A549 (cell line): ENCODE data around the gene TMEM163. TPM values are rescaled to one million over a fixed set of nuclear protein-coding genes. Genes with fewer than 3 reads are reported as not detected.

Source experiments
- ATAC-seq, 2 experiments: fragments of 200-7000 bp in 1 of 2; fragments of >200 bp in 1 of 2; cut with Nextera tagmentation in 1 of 2; cut with Tn5 transposase in 1 of 2; 3 replicates each; pipeline versions ENCODE4 v1.8.0 to v1.9.1; 2018 to 2020; ENCODE audit warnings: mild to moderate bottlenecking in 1 of 2, moderate library complexity in 1 of 2
- CTCF ChIA-PET: fragments of 300-600 bp; sonication (Branson Sonifier 250); formaldehyde crosslinking; extraction: SDS; loops from one replicate; lab custom pipeline; 2021; ENCODE audit warnings: antibody characterized with exemption, inconsistent platforms; lab: Yijun Ruan, JAX
- POLR2A ChIA-PET: fragments of 350-600 bp; formaldehyde crosslinking; extraction: SDS; loops from one replicate; lab custom pipeline; 2021; ENCODE audit warnings: antibody characterized with exemption, inconsistent platforms; lab: Yijun Ruan, JAX
- DNase-seq, 2 experiments: peaks; one replicate each; pipeline versions ENCODE4 v3.0.0 to v3.0.0-alpha.2; 2011 to 2016; ENCODE audit warnings: low read depth in 1 of 2, low spot score in 1 of 2
- FAIRE-seq: peaks from 2 replicates; lab custom pipeline; 2011; peaks lifted over from hg19 to GRCh38; lab: Jason Lieb, UNC
- H3K27ac ChIP-seq, 2 experiments: fragments of >200 bp; sonication (Bioruptor Twin); formaldehyde crosslinking; 3 replicates each; pipeline ENCODE4 v1.5.1; 2016 to 2017
- H3K4me1 ChIP-seq: fragments of >200 bp; sonication (Bioruptor Twin); formaldehyde crosslinking; 3 replicates; pipeline ENCODE4 v1.6.1; 2016
- H3K4me2 ChIP-seq: fragments of >200 bp; sonication (Bioruptor Twin); formaldehyde crosslinking; 3 replicates; pipeline ENCODE4 v1.6.1; 2016
- H3K4me3 ChIP-seq: fragments of >200 bp; sonication (Bioruptor Twin); formaldehyde crosslinking; 3 replicates; pipeline ENCODE4 v1.5.1; 2016
- H3K9me3 ChIP-seq: fragments of >200 bp; sonication (Bioruptor Twin); formaldehyde crosslinking; 3 replicates; pipeline ENCODE4 v1.6.1; 2016
- CEBPB ChIP-seq, 2 experiments: fragments of >200 bp in 1 of 2; sonication (Bioruptor Twin) in 1 of 2; formaldehyde crosslinking in 1 of 2; IDR thresholded peaks; 2 replicates each; pipeline ENCODE4 v1.6.1; 2012 to 2016
- EHMT2 ChIP-seq: fragments of 200-600 bp; sonication (generic); IDR thresholded peaks from 2 replicates; pipeline ENCODE4 v1.6.1; 2016; ENCODE audit warnings: antibody characterized with exemption, low read depth, mild to moderate bottlenecking, moderate library complexity
- EP300 ChIP-seq, 2 experiments: fragments of >200 bp; sonication (Bioruptor Twin); formaldehyde crosslinking; IDR thresholded peaks; 2 replicates in 1 of 2; 3 replicates in 1 of 2; pipeline ENCODE4 v1.6.1; 2016 to 2017
- FOXS1 ChIP-seq: fragments of 250-450 bp; sonication (Bioruptor Pico); IDR thresholded peaks from 2 replicates; pipeline ENCODE4 v1.5.0; 2020; ENCODE audit warnings: mild to moderate bottlenecking, moderate library complexity
- GATA3 ChIP-seq: IDR thresholded peaks from 2 replicates; pipeline ENCODE4 v1.6.1; 2012; ENCODE audit warnings: borderline replicate concordance
- HDAC2 ChIP-seq: fragments of 200-600 bp; sonication (generic); IDR thresholded peaks from 2 replicates; pipeline ENCODE4 v1.6.1; 2016
- HOXA7 ChIP-seq: fragments of 250-450 bp; sonication (Bioruptor Pico); IDR thresholded peaks from 2 replicates; pipeline ENCODE4 v1.5.0; 2020; ENCODE audit warnings: mild to moderate bottlenecking, moderate library complexity
- KDM1A ChIP-seq: fragments of 200-600 bp; sonication (generic); IDR thresholded peaks from 2 replicates; pipeline ENCODE4 v1.6.1; 2016; ENCODE audit warnings: low read depth, mild to moderate bottlenecking
- MYC ChIP-seq: IDR thresholded peaks from 2 replicates; pipeline ENCODE4 v1.6.1; 2012; ENCODE audit warnings: mild to moderate bottlenecking, inconsistent platforms, low read length, improper control_type of control experiment, borderline replicate concordance
- NPAS2 ChIP-seq: fragments of 250-450 bp; sonication (Bioruptor Pico); IDR thresholded peaks from 2 replicates; pipeline ENCODE4 v1.8.0; 2022; ENCODE audit warnings: mild to moderate bottlenecking, moderate library complexity, borderline replicate concordance
- RAD21 ChIP-seq, 2 experiments: fragments of >200 bp in 1 of 2; sonication (Bioruptor Twin) in 1 of 2; formaldehyde crosslinking in 1 of 2; IDR thresholded peaks in 1 of 2; conservative IDR thresholded peaks in 1 of 2; 2 replicates in 1 of 2; 3 replicates in 1 of 2; pipeline ENCODE4 v1.6.1; 2012 to 2018; ENCODE audit warnings: inconsistent platforms in 1 of 2
- RNF2 ChIP-seq: fragments of 200-600 bp; sonication (generic); IDR thresholded peaks from 2 replicates; pipeline ENCODE4 v1.6.1; 2016; ENCODE audit warnings: low read depth, mild to moderate bottlenecking, antibody characterized with exemption, moderate library complexity, borderline replicate concordance
- SMC3 ChIP-seq: fragments of >200 bp; sonication (Bioruptor Twin); formaldehyde crosslinking; IDR thresholded peaks from 3 replicates; pipeline ENCODE4 v1.6.1; 2018; ENCODE audit warnings: inconsistent platforms
- SREBF2 ChIP-seq: fragments of 450-650 bp; IDR thresholded peaks from 2 replicates; pipeline ENCODE4 v1.6.1; 2014; ENCODE audit warnings: mild to moderate bottlenecking, moderate library complexity
- TP53 ChIP-seq: fragments of 250-450 bp; sonication (Bioruptor Pico); IDR thresholded peaks from 2 replicates; pipeline ENCODE4 v1.5.0; 2021; ENCODE audit warnings: mild to moderate bottlenecking, moderate library complexity
- ZSCAN20 ChIP-seq: fragments of 250-450 bp; sonication (Bioruptor Pico); IDR thresholded peaks from 2 replicates; pipeline ENCODE4 v1.8.0; 2022; ENCODE audit warnings: mild to moderate bottlenecking, moderate library complexity
- WGBS: methylation state at CpG from one replicate; pipeline ENCODE4 v1.1.6; 2017; ENCODE audit errors: missing lambda C conversion rate; 5-methylcytosine and 5-hydroxymethylcytosine counted together
- polyA plus RNA-seq, 4 experiments: library from polyadenylated mRNA; depleted of rRNA in 3 of 4; stranded (reverse); fragments of >200 nt; fragmentation: RNase III in 1 of 4; extraction: RNeasy Plus Mini Kit Qiagen cat#74134 plus additional on column Dnase treatment in 1 of 4; gene quantifications; 2 replicates in 3 of 4; 3 replicates in 1 of 4; pipeline ENCODE4 v1.2.3, GENCODE V29; 2011 to 2017
- TF ChIP-seq, protein P1 (sequence below): fragments of >200 bp; sonication (Bioruptor Twin); formaldehyde crosslinking; IDR thresholded peaks from 3 replicates; pipeline ENCODE4 v1.5.1; 2016
- TF ChIP-seq, protein P2 (sequence below): IDR thresholded peaks from 2 replicates; pipeline ENCODE4 v1.6.1; 2012
- TF ChIP-seq, protein P3 (sequence below): fragments of 450-650 bp; IDR thresholded peaks from 2 replicates; pipeline ENCODE4 v1.6.1; 2014; ENCODE audit warnings: antibody characterized with exemption
- TF ChIP-seq, protein P4 (sequence below): IDR thresholded peaks from 2 replicates; pipeline ENCODE4 v1.6.1; 2012

The TMEM163 gene
- polyA plus RNA-seq, 2 of the 4 experiments (the other 2 are of a cell fraction): not detected

DNA sequence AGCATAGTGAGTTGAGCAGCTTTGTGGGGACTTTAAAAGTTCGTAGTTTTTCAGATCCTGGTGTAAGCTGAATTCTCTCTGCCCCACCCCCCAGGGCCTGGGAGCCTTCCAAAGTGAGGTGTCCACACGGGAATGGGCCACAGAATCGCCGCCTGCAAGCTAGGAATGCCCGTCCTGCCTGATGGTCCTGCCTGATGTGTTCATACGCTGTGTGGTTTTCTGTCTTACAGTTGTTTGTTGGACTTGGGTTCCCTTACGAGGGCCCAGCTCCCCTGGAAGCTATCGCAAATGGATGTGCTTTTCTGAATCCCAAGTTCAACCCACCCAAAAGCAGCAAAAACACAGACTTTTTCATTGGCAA is 306.2 kb downstream of the TMEM163 start:
- CTCF ChIA-PET: interaction anchor here (0.6 to 4.5 kb wide), 20 partner anchors 9 to 529 kb away, joined by 3 to 59 read pairs (median 5); no protein-coding TSS in a partner anchor
- no peak for DNase-seq
- POLR2A ChIA-PET: no interaction called here
- no peak overlapping the region for H3K4me2 ChIP-seq
- TF ChIP-seq, protein P1, sequence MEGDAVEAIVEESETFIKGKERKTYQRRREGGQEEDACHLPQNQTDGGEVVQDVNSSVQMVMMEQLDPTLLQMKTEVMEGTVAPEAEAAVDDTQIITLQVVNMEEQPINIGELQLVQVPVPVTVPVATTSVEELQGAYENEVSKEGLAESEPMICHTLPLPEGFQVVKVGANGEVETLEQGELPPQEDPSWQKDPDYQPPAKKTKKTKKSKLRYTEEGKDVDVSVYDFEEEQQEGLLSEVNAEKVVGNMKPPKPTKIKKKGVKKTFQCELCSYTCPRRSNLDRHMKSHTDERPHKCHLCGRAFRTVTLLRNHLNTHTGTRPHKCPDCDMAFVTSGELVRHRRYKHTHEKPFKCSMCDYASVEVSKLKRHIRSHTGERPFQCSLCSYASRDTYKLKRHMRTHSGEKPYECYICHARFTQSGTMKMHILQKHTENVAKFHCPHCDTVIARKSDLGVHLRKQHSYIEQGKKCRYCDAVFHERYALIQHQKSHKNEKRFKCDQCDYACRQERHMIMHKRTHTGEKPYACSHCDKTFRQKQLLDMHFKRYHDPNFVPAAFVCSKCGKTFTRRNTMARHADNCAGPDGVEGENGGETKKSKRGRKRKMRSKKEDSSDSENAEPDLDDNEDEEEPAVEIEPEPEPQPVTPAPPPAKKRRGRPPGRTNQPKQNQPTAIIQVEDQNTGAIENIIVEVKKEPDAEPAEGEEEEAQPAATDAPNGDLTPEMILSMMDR: no peak
- TF ChIP-seq, protein P2, sequence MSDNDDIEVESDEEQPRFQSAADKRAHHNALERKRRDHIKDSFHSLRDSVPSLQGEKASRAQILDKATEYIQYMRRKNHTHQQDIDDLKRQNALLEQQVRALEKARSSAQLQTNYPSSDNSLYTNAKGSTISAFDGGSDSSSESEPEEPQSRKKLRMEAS: no peak
- TF ChIP-seq, protein P3, sequence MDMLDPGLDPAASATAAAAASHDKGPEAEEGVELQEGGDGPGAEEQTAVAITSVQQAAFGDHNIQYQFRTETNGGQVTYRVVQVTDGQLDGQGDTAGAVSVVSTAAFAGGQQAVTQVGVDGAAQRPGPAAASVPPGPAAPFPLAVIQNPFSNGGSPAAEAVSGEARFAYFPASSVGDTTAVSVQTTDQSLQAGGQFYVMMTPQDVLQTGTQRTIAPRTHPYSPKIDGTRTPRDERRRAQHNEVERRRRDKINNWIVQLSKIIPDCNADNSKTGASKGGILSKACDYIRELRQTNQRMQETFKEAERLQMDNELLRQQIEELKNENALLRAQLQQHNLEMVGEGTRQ: no peak
- TF ChIP-seq RNF2 (no peak), SREBF2 (no peak), ZSCAN20 (CRISPR knock-in tag) (no peak), FOXS1 (CRISPR knock-in tag) (no peak)
- TF ChIP-seq, protein P4, sequence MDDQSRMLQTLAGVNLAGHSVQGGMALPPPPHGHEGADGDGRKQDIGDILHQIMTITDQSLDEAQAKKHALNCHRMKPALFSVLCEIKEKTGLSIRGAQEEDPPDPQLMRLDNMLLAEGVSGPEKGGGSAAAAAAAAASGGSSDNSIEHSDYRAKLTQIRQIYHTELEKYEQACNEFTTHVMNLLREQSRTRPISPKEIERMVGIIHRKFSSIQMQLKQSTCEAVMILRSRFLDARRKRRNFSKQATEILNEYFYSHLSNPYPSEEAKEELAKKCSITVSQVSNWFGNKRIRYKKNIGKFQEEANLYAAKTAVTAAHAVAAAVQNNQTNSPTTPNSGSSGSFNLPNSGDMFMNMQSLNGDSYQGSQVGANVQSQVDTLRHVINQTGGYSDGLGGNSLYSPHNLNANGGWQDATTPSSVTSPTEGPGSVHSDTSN: no peak
- no peak for ATAC-seq
- no peak overlapping the region for H3K27ac ChIP-seq
- 0 out of 3 replicates have a peak, but pooled peaks cover 4% of the 10 kb centered on the region for H3K4me1 ChIP-seq
- no peaks in the 10 kb centered on the region for H3K9me3 ChIP-seq
- no peak overlapping the region for H3K4me3 ChIP-seq
- 78% methylated on average over 8 of the region's 8 CpGs for WGBS
- FAIRE-seq: no peak

DNA sequence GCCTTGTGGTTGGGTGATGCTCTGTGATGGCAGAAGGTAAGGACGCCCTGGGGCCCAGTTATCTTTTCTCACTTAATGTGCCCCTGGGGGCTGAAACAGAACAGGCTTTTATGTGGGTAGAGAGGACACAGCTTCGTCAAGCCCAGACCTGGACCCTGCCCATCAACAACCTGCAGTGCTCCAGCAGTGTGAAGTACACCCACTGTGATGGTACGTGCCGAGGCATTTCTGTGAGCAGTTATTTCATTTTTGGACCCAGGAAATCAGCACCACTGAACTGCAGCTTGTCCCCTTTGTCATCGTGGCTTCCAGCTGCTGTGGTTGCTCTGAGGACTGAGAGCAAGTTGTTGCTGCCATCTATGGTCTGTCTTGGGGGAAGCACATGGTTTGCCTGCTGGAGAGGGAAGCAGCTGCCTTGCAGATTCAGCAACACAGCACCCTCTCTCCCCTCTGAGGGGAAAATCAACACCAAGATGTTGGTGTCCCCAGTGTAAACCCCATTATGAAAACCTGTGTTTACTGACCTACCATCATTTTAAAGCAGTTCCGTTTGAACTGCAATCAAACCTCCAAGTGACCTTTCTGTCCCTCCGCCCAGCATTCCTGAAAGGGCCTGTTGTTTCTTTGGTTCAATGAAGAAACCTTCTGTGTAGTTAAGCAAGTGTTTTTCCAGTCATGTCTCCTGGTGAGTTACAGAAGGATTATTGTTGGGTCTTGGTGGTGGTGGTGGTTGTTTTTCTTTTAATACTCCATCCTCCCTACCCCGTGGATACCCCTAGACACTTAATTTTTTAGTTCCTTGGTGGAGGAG is 306.8 kb downstream of the TMEM163 start:
- ChIA-PET CTCF (interaction anchor here (0.6 to 4.5 kb wide), 27 partner anchors 8 to 528 kb away, joined by 3 to 59 read pairs (median 5); no protein-coding TSS in a partner anchor), POLR2A (interaction anchor here (0.6 kb wide), 1 partner anchor 1145 kb away, joined by 3 read pairs; no protein-coding TSS in a partner anchor)
- WGBS: 67% methylated on average over 8 of the region's 8 CpGs
- Histone ChIP-seq H3K4me1 (0 out of 3 replicates have a peak, but pooled peaks cover 4% of the 10 kb centered on the region), H3K27ac (no peak overlapping the region), H3K4me2 (no peak overlapping the region), H3K9me3 (no peaks in the 10 kb centered on the region), H3K4me3 (no peak overlapping the region)
- no peak for FAIRE-seq
- TF ChIP-seq SMC3 (peak; percentile 52; the same call in 2 of the 3 replicates), HOXA7 (CRISPR knock-in tag) (no peak), SREBF2 (no peak), CEBPB (IDR thresholded peaks at IDR 0.05) (no peak), GATA3 (no peak), MYC (no peak), EP300 (IDR thresholded peaks at IDR 0.05) (no peak), NPAS2 (CRISPR knock-in tag) (no peak), EHMT2 (no peak), KDM1A (no peak), HDAC2 (no peak), TP53 (CRISPR knock-in tag) (no peak), RAD21 (conservative IDR thresholded peaks at IDR 0.05 in 1 of 2, IDR thresholded peaks at IDR 0.05 in 1 of 2) (peak; percentile 74 to 77)
- TF ChIP-seq, protein P1: peak; percentile 59
- TF ChIP-seq, protein P2: 0 out of 2 replicates have a peak, but pooled peaks have one; percentile 37
- peak; percentile 18 to 67 for DNase-seq
- peak; percentile 96 to 98 for ATAC-seq
